H1 (cell line): ENCODE data around the gene CCNYL1. TPM values are rescaled to one million over a fixed set of nuclear protein-coding genes. Genes with fewer than 3 reads are reported as not detected.
"Not testable (repeated sequence)": the region's sequence is repeated elsewhere in the genome, so short reads cannot be mapped to it uniquely, and the experiment has no call there.

Experiments used
- CTCF ChIA-PET: fragments of 300-600 bp; sonication (Branson Sonifier 250); formaldehyde crosslinking; loops from one replicate; lab custom pipeline; 2021; ENCODE audit not compliant: partially characterized antibody; lab: Charles Lee
- POLR2A ChIA-PET: fragments of 300-600 bp; sonication (Branson Sonifier 250); formaldehyde crosslinking; loops from one replicate; lab custom pipeline; 2021; ENCODE audit warnings: inconsistent platforms; ENCODE audit not compliant: partially characterized antibody; lab: Charles Lee
- DNase-seq, 2 experiments: peaks; one replicate each; pipeline versions ENCODE4 v3.0.0 to v3.0.0-alpha.2; 2010 to 2022; ENCODE audit warnings: low spot score in 2 of 2, low read depth in 1 of 2, mixed read lengths in 1 of 2
- FAIRE-seq: peaks from 2 replicates; lab custom pipeline; 2011; peaks lifted over from hg19 to GRCh38; lab: Jason Lieb, UNC
- H2AFZ ChIP-seq: 2 replicates; pipeline ENCODE4 v1.8.1; 2012; ENCODE audit warnings: low read length, inconsistent platforms
- H2AK5ac ChIP-seq: 2 replicates; pipeline ENCODE4 v1.6.1; 2013; ENCODE audit warnings: low read depth, low read length
- H2BK120ac ChIP-seq: replicated peaks from 2 replicates; pipeline ENCODE3; 2013; ENCODE audit warnings: low read depth, low read length, inconsistent platforms
- H2BK12ac ChIP-seq: 2 replicates; pipeline ENCODE4 v1.6.1; 2013; ENCODE audit warnings: low read depth, low read length
- H2BK15ac ChIP-seq: 2 replicates; pipeline ENCODE4 v1.6.1; 2013; ENCODE audit warnings: low read length
- H2BK20ac ChIP-seq: 2 replicates; pipeline ENCODE4 v1.6.1; 2013; ENCODE audit warnings: low read length
- H2BK5ac ChIP-seq: 2 replicates; pipeline ENCODE4 v1.6.1; 2013; ENCODE audit warnings: low read depth, low read length
- H3K14ac ChIP-seq: 2 replicates; pipeline ENCODE4 v1.6.1; 2013; ENCODE audit warnings: inconsistent platforms; ENCODE audit not compliant: insufficient read length
- H3K18ac ChIP-seq: 2 replicates; pipeline ENCODE4 v1.6.1; 2013; ENCODE audit warnings: low read length; ENCODE audit errors: extremely low read depth
- H3K23ac ChIP-seq: 2 replicates; pipeline ENCODE4 v1.6.1; 2013; ENCODE audit warnings: inconsistent platforms; ENCODE audit not compliant: insufficient read length
- H3K23me2 ChIP-seq: 2 replicates; pipeline ENCODE4 v1.6.1; 2013; ENCODE audit warnings: low read depth, low read length
- H3K27ac ChIP-seq: 2 replicates; pipeline ENCODE4 v1.6.1; 2011; ENCODE audit warnings: low read depth, low read length, inconsistent platforms
- H3K27me3 ChIP-seq, 4 experiments: replicated peaks in 1 of 4; 1 replicate in 1 of 4; 2 replicates in 3 of 4; pipeline versions ENCODE4 v1.6.1 to v1.8.1; 2011 to 2013; ENCODE audit warnings: low read length in 3 of 4, mild to moderate bottlenecking in 3 of 4, inconsistent platforms in 2 of 4, mixed read lengths in 2 of 4, moderate library complexity in 1 of 4; ENCODE audit not compliant: control insufficient read depth in 3 of 4, insufficient read depth in 3 of 4; ENCODE audit errors: extremely low read depth in 1 of 4
- H3K36me3 ChIP-seq, 4 experiments: 2 replicates each; pipeline versions ENCODE4 v1.6.1 to v1.8.1; 2011 to 2013; ENCODE audit warnings: mild to moderate bottlenecking in 4 of 4, low read length in 3 of 4, moderate library complexity in 2 of 4, control low read depth in 1 of 4, inconsistent platforms in 1 of 4; ENCODE audit not compliant: insufficient read depth in 4 of 4, control insufficient read depth in 2 of 4
- H3K4ac ChIP-seq: replicated peaks from 2 replicates; pipeline ENCODE3; 2013; ENCODE audit warnings: low read length, low read depth, mixed read lengths, inconsistent platforms; ENCODE audit not compliant: insufficient read length
- H3K4me1 ChIP-seq, 4 experiments: replicated peaks in 1 of 4; 1 replicate in 1 of 4; 2 replicates in 3 of 4; pipeline versions ENCODE4 v1.6.1 to v1.8.1; 2011 to 2013; ENCODE audit warnings: low read length in 3 of 4, inconsistent platforms in 2 of 4, mixed read lengths in 1 of 4; ENCODE audit not compliant: insufficient read depth in 4 of 4, control insufficient read depth in 3 of 4
- H3K4me2 ChIP-seq, 2 experiments: 2 replicates each; pipeline versions ENCODE4 v1.6.1 to v1.8.1; 2011 to 2013; ENCODE audit warnings: low read depth in 2 of 2, low read length in 2 of 2, control low read depth in 1 of 2, inconsistent platforms in 1 of 2, mild to moderate bottlenecking in 1 of 2; ENCODE audit not compliant: insufficient read depth in 1 of 2
- H3K4me3 ChIP-seq, 4 experiments: fragments of 200-600, 300-600 bp in 1 of 4; sonication (generic), shearing (Covaris generic), sonication (Bioruptor Twin) in 1 of 4; 2 replicates each; pipeline versions ENCODE4 v1.5.1 to v1.8.1; 2011 to 2016; ENCODE audit warnings: low read length in 4 of 4, low read depth in 3 of 4, control low read depth in 2 of 4, inconsistent platforms in 2 of 4, mild to moderate bottlenecking in 2 of 4, mixed read lengths in 1 of 4, moderate library complexity in 1 of 4; ENCODE audit not compliant: insufficient read depth in 2 of 4; ENCODE audit errors: extremely low read depth in 1 of 4
- H3K56ac ChIP-seq: replicated peaks from 2 replicates; pipeline ENCODE3; 2013; ENCODE audit warnings: low read depth, mild to moderate bottlenecking, mixed read lengths, low read length, inconsistent platforms; ENCODE audit not compliant: insufficient read length
- H3K79me1 ChIP-seq: 2 replicates; pipeline ENCODE4 v1.6.1; 2013; ENCODE audit warnings: low read depth, low read length, control low read depth
- H3K79me2 ChIP-seq, 2 experiments: 2 replicates each; pipeline versions ENCODE4 v1.6.1 to v1.8.1; 2012 to 2013; ENCODE audit warnings: low read length in 2 of 2, mild to moderate bottlenecking in 2 of 2, inconsistent platforms in 1 of 2; ENCODE audit not compliant: insufficient read depth in 2 of 2, control insufficient read depth in 1 of 2
- H3K9ac ChIP-seq, 4 experiments: replicated peaks in 1 of 4; 1 replicate in 1 of 4; 2 replicates in 3 of 4; pipeline versions ENCODE4 v1.6.1 to v1.8.1; 2011 to 2013; ENCODE audit warnings: low read depth in 3 of 4, low read length in 3 of 4, control low read depth in 2 of 4, mild to moderate bottlenecking in 2 of 4, moderate library complexity in 2 of 4, inconsistent platforms in 1 of 4; ENCODE audit errors: extremely low read depth in 1 of 4
- H3K9me3 ChIP-seq, 2 experiments: 2 replicates each; pipeline versions ENCODE4 v1.6.1 to v1.8.1; 2012 to 2013; ENCODE audit warnings: mild to moderate bottlenecking in 2 of 2, moderate library complexity in 2 of 2, control low read depth in 1 of 2, inconsistent platforms in 1 of 2, low read depth in 1 of 2, low read length in 1 of 2, mixed read lengths in 1 of 2; ENCODE audit not compliant: insufficient read depth in 2 of 2
- H4K20me1 ChIP-seq, 2 experiments: replicated peaks in 1 of 2; 2 replicates each; pipeline versions ENCODE3 to v1.8.1; 2011 to 2013; ENCODE audit warnings: inconsistent platforms in 2 of 2, low read length in 2 of 2, mild to moderate bottlenecking in 1 of 2; ENCODE audit not compliant: insufficient read depth in 2 of 2, control insufficient read depth in 1 of 2
- H4K5ac ChIP-seq: 2 replicates; pipeline ENCODE4 v1.6.1; 2013; ENCODE audit warnings: low read length, low read depth, mixed read lengths, inconsistent platforms; ENCODE audit not compliant: insufficient read length
- H4K8ac ChIP-seq: 2 replicates; pipeline ENCODE4 v1.8.0; 2013; ENCODE audit warnings: mild to moderate bottlenecking, moderate library complexity, low read length, inconsistent platforms; ENCODE audit not compliant: insufficient read depth; ENCODE audit errors: extremely low read depth
- H4K91ac ChIP-seq: replicated peaks from 2 replicates; pipeline ENCODE3; 2013; ENCODE audit warnings: low read length, mixed read lengths, inconsistent platforms; ENCODE audit not compliant: insufficient read length
- WGBS, 2 experiments: shearing (Covaris generic) in 1 of 2; methylation state at CpG; one replicate each; pipeline versions ENCODE4 v1.1.6 to v1.1.7; 2013 to 2015; ENCODE audit warnings: low lambda C conversion rate in 2 of 2, mixed read lengths in 2 of 2, inconsistent platforms in 1 of 2, low coverage in 1 of 2, missing lambda C conversion rate in 1 of 2; ENCODE audit not compliant: insufficient replicate concordance in 2 of 2, insufficient coverage in 1 of 2, insufficient read length in 1 of 2; ENCODE audit errors: extremely low coverage in 1 of 2, missing lambda C conversion rate in 1 of 2; 5-methylcytosine and 5-hydroxymethylcytosine counted together
- polyA plus RNA-seq, 7 experiments: library from polyadenylated mRNA; depleted of rRNA in 3 of 7; stranded (reverse) in 5 of 7; unstranded in 2 of 7; fragments of >200 nt in 5 of 7; fragments of 200-250 nt in 2 of 7; gene quantifications; 1 replicate in 5 of 7; 2 replicates in 1 of 7; 4 replicates in 1 of 7; pipeline versions ENCODE4 v1.2.1 to v1.2.3, GENCODE V29; 2011 to 2013; ENCODE audit warnings: missing spikeins in 2 of 7, mixed read lengths in 2 of 7
- total RNA-seq: library from RNA; stranded (reverse); fragmentation: NEBNext Ultra II Directional; extraction: Animal tissue kit (Norgen Biotek cat#: 25700); gene quantifications from 2 replicates; pipeline ENCODE4 v1.2.1, GENCODE V29; 2021

CCNYL1 gene
- total and polyA plus RNA-seq, 2 of the 8 experiments (the other 6 are each of a cell fraction or from before 2014, with no cell fraction given), result 13.3 to 35.4 TPM

DNA sequence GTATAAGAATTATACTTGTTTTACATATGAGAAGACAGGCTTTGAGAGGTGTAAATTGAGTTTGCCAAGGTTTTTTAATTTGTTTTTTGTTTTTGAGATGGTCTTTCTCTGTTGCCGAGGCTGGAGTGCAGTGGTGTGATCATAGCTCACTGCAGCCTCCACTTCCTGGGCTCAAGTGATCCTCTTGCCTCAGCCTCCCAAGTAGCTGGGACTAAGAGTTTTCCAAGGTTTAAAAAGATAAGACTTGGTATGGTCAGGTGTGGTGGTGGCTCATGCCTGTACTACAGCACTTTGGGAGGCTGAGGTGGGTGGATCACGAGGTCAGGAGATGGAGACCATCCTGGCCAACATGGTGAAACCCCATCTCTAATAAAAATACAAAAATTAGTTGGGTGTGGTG, 8.2 kb downstream of the CCNYL1 start:
- not testable (repeated sequence) for H3K4me2 ChIP-seq, H3K4me3 ChIP-seq, H2BK120ac ChIP-seq, H3K27me3 ChIP-seq, H3K4me1 ChIP-seq, H3K79me1 ChIP-seq, H3K23ac ChIP-seq, H3K56ac ChIP-seq, FAIRE-seq, H3K18ac ChIP-seq, H2BK20ac ChIP-seq, H2BK15ac ChIP-seq, H3K9ac ChIP-seq, H3K23me2 ChIP-seq, H3K4ac ChIP-seq, DNase-seq, H4K20me1 ChIP-seq, H2BK5ac ChIP-seq, H3K14ac ChIP-seq, H4K5ac ChIP-seq, H3K36me3 ChIP-seq, H4K91ac ChIP-seq, H2BK12ac ChIP-seq, H2AK5ac ChIP-seq, H2AFZ ChIP-seq, H3K27ac ChIP-seq, H4K8ac ChIP-seq, H3K9me3 ChIP-seq
- ChIA-PET POLR2A (interaction anchor here (1.0 to 1.8 kb wide), 2 partner anchors 8 to 12 kb away, joined by 3 to 7 read pairs; partner anchors contain the start of gene CCNYL1), CTCF (interaction anchor here (0.6 to 3.5 kb wide), 10 partner anchors 12 to 364 kb away, joined by 3 to 14 read pairs (median 6); no protein-coding TSS in a partner anchor)
- H3K79me2 ChIP-seq, result peaks cover 8 to 66% of the 10 kb centered on the region in 2 experiments
- WGBS, 2 experiments, result 100% methylated on average over 2 of the region's 2 CpGs; no CpG with 5 or more reads in 1 of the 2 experiments
